Inflammatory macrophage treated with lipopolysaccharide for 1 hour (primary cell): ENCODE data around the gene EIF1.
"Not testable (repeated sequence)": the region's sequence is repeated elsewhere in the genome, so short reads cannot be mapped to it uniquely, and the experiment has no call there.

ENCODE experiments used
- DNase-seq, 2 donors: peaks; one replicate each; pipeline ENCODE4 v3.0.0-alpha.2; 2020 to 2022

Gene EIF1

DNA sequence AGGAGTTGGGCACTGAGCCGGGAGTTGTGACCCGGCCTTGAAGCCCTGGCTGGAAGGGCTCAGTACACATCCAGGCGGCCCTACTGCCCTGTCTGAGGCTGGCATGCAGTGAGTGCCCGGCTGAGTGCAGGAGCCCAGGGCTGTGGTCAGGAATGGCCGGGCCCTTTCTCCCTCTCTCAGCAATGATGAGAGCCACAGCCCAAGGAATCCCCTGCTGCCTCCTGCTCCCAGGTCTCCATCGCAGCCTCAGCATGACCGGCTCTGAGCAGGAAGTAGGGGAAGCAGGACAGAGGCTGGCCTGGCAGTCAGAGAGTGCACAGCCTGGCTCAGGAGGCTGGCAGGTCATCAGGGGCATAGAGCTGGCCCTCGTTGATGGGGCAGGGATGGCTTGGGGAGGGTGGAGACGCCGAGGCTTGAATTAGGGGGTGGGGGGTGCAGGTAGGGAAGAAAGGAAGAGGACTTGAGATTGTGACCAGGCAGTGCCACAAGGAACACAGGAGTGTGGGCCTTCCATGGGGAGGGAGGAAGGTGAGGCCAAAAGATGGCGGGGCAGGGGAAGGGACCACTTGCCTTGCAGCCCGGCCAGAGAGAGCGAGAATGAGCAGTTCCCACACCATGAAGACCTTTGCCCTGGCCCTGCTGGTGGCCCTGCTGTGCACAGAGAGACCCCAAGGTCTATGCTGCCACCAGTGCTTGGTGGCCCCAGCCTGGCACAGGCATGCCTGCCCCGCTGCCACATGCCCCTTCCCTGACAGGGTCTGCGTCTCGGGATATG lies 32.2 kb upstream of the EIF1 start:
- DNase-seq, result no peak

DNA sequence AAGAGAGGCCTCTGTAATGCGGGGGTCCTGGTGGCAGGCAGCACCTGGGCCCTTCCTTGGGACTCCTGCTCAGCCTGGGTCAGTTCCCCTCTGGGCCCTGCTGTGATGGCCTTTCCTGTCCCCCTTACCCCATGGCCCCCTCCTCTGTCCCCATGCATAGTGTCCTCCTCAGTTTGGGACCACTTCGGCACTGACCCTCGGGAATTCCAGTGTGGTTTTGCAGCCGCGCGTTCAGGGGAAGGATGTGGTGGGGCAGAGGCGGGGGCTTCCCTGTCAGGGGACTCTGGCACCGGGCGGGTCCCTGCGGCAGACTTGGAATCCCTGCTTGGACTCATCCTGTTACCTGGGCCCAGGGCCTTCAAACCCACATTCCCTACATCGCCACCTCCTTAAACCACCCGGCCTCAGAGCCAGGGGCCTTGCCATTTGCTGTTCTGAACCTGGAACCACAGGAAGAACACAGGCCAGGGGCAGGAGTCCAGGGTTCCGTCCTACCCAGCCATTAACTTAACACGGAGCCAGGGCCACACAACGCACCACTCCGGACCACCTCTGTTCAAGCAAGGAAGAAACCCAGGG lies 31.4 kb upstream of the EIF1 start:
- DNase-seq, result no peak

DNA sequence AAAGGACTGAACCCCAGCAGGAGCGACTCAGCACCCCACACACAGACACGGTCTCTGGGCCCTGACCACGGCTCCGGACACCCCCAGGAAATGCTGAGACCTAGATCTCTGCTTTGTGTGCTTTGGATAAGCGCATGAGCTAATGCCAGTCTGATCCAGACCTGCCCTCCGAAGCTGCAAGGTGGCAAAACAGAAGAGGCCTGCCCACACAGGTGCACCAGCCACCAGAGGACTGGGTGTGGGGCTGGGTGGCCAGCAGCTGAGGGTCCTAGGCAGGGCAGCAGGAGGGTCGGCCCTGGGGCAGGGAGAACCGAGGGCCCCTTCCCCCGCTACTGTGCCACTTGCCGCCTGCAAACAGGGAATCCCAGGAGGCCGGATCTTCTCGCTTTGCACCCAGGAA lies 30.7 kb upstream of the EIF1 start:
- DNase-seq, result no peak

DNA sequence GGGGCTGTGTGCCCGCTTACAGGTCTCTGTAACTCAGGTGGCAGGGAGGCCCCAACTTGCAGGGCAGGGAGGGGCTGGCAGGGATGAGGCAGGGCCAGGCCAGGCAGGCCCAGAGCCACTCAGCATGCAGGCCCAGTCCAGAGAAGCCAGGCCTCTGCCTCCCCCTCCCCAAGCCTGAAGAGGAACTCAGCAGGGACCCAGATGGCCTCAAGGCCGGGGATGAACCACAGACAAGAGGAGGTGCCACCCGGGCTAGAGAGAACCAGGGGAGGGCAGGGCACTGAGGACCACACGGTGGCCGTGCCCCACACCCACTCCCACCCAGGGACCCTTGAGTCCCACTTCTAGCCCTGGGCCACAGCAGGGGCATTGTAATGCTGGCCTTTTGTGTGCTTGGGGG lies 29.8 kb upstream of the EIF1 start:
- no peak for DNase-seq

DNA sequence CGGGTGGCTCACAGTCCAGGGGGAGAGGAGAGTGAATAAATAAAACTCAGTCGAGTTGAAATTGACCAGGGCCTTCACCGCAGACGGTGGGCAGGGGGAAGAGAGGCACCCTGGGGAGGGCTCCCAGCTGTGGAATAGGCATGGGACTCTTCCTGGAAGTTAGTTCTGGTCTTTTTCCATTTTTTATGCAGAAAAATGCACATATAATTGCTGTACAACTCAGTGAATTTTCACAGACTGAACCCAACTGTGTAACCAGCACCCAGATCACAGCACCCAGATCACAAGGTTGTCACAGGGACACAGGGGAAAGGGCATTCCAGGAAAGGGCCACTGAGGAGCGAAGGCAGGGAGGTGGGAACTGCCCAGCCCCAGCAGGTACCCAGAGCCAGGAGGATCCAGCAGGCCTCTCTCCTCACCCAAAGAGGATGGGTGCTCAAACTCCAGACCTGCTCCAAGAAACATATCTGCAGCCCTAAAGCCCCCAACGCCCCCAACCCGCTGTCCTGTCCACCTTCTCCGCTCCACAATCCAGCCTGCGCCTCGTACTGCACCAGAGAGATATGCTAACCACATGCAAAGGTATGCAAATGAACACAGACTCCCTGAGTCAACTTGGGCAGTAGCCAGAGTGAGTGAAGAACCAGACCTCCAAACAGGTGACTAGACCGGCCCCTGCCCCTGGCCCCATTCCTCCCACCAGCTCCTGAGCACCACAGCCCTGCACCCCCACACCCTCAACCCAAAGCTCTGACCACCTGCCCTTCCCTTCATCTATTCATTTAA lies 29.1 kb upstream of the EIF1 start:
- DNase-seq, result no peak

DNA sequence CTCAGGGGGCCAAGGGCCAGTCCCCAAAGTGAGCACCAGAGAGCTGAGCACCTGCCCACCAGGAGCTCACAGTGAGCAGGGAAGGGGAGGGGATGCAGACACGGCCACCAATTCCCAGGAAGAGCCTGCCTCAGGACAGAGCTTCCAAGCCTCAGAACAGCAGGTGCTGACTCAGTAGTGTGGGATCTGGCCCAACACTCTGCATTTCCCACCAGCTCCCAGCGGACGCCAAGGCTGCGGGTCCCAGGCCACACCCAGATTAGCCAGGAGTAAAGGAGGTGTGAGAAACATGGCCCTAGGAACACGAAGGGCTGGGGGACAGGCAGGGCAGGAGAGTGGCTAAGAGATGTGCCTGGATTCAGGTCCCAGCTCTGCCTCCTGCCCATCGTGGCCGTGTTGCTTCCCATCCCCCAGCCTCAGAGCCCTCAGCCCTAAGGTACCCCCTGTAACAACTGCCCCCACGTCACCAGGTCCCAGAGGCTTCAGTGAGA lies 28.4 kb upstream of the EIF1 start:
- DNase-seq, result no peak

DNA sequence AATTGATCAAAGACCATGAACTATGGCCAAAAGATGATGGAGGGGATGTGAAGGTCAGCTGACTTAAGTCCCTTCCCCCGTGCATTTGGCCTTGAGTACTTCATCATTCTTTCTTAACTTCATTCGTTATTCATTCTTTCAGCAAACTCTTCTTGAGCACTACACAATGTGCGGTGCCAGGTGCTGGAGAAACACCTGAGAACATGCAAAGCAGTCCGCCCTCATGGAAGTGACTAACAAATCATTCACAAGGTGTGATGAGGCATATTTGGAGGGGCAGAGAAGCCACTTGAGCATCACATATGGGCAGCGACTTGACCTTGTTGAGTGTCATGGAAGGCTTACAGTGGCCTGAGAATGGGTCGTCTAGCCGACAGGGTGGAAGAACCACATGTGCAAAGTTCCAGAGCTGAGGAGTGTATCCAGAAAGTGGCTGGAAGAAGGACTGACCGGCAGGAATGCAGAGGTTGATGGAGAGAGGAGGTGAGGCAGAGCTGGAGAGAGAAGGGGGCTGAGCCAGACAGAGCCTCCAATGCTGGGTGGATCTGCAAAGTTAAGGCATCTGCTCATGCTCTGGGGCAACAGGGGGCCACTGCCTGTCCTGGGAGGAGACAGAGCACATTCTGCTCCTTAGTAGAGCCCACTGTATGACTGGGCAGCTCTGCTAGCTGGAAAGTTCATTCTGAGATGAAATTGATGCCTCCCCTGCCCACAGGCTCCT lies 25.1 kb upstream of the EIF1 start:
- no peak for DNase-seq

DNA sequence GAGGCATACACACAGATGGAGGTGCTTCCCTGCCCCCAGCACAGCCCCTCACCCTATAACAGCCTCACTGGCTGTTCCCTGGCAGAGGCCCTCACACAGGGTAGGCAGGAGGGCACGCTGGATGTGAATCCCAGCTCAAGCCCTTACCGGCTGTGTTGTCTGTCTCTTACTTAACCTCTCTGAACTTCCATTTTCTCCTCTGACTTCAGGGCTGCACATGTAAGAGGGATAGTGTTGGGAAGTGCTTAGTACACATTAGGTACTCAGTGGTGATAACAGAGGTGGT lies 24.6 kb upstream of the EIF1 start:
- DNase-seq, result no peak

DNA sequence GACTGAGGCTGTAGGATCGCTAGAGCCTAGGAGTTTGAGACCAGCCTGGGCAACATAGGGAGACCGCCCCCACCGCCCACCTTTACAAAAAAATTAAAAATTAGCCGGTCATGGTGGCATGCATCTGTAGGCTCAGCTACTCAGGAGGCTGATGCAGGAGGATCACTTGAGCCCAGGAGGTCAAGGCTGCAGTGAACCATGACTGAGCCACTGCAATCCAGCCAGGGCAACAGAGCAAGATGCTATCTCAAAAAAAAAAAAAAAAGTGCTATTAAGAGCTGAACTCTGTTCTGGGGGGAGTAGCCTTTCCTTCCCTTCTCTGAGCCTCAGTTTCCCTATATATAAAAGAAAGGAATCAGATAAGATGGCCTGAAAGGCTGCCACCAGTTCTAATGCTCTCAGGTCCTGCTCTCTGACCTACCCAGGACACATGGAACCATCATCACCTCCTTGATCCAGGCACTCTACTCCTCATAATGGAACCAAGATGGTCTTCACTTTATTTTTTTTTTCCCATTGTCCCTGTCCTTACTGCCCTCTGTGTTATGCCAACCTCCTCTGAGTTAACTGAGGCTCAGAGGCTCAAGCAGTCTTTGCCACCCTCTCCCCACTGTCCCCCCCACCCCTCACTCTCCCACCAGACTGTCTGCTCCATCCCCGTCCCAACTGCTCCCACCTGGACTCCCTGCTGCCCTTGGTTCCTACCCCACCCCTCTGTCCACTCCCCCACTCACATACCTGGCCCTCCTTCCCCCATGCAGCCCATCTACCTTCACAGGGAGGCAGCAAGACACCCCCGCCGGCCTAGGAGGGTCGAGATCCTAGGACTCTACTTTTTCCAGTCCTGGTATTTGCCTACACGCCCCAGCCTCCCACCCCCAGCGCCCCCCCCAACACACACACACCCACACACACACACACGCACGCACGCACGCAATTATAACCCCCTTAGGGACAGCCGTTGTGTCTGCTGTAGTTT lies 23.8 kb upstream of the EIF1 start:
- no peak for DNase-seq

DNA sequence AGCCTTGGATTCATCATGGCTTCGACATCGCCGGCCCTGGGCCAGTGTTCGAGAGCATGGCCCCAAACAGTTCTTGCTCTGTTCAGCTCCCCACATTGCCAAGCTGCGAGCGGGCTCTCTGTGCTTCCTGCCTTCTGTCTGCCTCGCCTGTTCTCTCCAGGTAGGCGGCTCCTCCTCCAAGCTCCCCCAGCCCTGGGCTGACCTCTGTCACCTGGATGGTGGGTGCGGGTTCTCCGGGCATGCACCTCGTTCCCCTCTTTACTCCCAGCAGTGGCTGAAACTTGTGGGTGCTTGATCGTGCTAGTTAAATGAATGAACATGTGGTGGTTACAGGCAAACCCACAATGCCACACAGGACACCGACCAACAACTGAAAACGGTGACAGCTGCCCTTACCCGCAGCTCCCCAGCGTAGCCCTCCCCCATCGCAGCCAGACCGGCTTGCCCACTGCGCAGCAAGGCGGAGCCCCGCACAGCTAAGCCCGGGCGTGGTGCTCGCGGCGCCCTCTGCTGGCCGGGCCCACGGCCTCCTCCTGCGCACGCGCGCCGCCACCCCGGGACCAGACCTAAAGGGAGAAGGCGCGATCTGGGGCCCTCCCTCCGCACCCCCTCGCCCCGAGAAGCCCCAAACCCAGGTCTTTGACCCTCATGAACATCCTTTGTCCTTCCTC lies 23.0 kb upstream of the EIF1 start:
- peak; percentile 63 to 90 for DNase-seq

DNA sequence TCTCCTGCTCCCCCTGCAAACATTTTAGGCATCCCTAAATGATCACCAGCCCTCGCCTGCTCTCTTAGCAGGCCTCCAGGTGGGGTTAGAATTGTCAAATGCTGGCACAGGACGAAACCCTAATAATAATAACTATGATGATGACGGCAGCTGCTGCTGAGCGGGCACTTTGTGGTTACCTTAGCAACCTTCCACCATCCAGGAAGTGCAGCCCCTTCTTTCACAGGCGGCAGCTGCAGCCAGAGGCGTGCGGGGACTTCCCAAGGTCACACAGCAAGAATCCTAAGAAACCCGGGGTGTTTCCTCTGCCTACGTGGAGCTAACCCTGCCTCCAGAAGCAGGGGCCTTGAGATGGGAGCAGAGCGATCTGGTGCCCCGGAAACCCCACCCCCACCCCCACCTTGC lies 22.4 kb upstream of the EIF1 start:
- peak; percentile 64 to 89 for DNase-seq

DNA sequence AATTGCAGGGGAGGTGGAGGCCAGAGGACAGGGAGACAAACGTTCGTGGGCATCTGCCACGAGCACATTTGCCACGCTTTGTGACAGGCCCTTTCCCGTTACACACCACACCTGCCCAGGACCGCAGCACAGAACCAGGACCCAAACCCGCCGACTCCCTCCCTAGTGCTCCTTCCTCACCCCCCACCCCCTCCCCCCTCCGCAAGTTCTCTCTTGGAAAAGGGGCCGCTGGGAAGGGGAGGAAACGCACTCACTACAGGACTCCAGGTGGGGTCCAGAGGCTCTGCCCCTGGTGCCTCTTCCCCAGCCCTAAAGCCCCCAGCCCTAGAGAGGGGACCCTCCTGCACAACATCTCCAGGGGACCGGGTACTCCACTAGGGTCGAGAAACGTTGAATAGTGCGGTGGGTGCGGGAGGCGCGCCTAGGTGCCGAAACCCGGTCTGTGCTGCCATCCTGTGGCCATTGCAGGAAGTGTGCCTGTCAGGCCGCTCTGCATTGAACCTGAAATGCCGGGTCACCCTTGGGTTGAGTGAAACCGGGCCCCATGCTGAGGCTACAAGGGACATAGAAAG lies 21.9 kb upstream of the EIF1 start:
- DNase-seq, result peak; percentile 51 to 87

DNA sequence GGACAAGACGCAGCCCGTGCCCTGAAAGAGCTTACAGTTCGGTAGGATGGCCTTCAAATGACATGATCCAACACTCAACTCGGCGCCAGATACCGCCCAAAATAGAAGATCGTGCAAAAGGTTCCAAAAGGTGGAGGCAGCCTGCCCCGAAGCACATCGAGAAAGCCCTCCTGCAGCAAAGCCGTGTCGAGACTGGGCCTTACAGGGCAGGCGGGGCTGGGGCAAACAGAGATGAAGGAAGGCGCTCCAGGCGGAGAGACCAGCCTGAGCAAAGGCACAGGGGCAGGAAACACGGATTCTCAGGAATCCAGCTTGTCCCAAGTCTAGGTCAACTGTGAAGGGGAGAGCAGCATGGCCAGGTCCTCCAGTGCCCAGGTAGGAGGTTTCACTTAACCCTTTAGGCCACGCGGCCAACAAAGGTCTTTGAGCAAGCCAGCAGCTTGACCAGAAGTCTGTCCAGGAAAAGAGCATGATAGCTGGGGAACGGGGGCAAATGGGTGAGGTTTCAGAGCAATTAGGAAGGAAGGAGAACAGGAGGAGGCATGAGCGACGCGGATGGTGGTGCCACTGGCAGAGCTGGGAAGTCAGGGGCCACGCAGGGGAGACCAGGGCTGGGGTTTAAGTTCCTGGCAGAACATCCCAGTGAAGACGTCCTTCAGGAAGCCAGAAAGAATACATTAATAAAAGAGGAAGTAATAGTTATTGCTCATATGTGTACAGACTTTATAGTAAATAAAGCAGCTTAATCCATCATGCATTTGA lies 21.2 kb upstream of the EIF1 start:
- DNase-seq, result no peak

DNA sequence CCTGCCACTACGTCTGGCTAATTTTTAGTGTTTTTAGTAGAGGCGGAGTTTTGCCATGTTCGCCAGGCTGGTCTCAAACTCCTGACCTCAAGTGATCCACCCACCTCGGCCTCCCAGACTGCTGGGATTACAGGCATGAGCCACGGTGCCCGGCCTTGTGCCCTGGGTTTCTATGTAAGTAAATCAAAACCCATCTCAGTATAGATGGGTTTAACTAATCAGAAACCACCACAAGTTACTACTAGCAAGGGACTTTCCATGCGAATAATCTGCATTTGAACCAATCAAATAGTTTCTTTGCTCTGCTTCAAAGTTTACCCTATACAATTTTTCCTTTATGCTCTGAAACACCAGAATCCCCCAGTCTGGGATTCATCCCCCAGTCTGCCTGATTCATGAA lies 16.5 kb upstream of the EIF1 start:
- DNase-seq, result no peak

DNA sequence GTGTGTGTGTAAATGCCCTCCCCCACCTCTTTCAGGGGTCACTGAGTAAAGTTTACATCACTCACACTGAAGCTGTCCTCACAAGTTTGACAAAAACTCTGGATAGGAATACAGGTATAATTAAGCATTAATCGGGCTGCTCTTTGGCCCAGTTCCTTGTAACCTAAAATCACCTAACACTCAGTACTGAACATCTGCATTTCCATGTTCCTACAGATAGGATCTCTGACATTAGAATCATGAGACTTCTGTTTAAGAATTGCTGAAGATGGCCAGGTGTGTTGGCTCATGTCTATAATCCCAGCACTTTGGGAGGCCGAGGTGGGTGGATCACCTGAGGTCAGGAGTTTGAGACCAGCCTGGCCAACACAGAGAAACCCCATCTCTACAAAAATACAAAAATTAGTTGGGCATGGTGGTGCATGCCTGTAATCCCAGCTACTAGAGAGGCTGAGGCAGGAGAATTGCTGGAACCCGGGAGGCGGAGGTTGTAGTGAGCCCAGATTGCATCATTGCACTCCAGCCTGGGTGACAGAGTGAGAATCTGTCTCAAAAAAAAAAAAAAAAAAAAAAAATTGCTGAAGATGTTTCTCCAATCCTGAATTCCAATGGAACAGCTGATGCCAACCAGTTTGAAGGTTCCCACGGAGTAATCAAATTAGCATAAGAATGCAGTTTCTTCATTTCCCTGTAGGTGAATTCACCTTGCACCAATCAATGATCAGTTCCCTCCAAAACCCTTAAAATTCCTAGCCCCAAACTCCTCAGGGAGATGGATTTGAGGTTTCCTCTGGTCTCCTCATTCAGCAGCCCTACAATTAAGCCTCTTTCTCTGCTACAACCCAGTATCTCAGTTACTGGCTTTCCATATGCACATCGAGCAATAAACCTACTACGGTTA lies 13.3 kb upstream of the EIF1 start:
- DNase-seq, result not testable (repeated sequence)

DNA sequence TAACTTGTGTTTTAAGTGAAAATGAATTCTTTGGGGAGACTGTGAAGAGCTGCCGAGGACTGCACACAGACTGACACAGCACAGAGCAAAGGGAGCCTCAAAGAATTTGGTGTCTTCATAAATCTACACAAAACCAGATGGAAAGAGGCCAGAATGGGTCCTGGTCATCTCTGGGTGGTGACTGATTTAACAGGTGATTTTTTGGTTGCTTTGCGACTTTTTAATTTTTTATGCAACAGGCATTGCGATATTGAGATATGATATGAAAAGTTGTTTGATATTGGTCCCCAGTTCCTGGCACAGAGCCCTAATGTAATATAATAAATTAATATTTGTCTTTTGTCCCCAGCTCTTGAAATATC lies 12.6 kb upstream of the EIF1 start:
- DNase-seq, result no peak

DNA sequence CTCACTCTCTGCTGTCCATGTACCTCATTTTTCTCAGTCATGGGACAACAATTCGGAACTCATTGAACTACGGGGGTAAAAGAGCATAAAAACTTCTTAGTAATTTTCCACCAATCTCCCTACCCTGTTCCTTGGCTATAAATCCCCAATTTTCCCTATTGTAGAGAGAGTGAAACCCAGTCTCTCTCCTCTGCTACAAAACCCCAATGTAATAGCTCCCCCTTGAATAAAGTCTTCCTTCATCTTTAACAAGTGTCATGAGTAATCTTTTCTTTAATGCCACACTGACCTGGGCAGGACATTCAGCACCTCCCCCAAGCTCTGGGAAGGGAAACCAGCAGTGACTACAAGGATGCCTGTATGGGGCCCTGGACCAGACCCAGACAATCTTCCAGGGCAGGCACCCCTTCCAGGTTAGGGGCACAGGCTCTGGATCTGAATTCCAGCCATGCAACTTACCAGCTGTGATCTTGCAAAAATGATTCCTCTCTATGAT lies 10.2 kb upstream of the EIF1 start:
- DNase-seq, result peak; percentile 34 to 52

DNA sequence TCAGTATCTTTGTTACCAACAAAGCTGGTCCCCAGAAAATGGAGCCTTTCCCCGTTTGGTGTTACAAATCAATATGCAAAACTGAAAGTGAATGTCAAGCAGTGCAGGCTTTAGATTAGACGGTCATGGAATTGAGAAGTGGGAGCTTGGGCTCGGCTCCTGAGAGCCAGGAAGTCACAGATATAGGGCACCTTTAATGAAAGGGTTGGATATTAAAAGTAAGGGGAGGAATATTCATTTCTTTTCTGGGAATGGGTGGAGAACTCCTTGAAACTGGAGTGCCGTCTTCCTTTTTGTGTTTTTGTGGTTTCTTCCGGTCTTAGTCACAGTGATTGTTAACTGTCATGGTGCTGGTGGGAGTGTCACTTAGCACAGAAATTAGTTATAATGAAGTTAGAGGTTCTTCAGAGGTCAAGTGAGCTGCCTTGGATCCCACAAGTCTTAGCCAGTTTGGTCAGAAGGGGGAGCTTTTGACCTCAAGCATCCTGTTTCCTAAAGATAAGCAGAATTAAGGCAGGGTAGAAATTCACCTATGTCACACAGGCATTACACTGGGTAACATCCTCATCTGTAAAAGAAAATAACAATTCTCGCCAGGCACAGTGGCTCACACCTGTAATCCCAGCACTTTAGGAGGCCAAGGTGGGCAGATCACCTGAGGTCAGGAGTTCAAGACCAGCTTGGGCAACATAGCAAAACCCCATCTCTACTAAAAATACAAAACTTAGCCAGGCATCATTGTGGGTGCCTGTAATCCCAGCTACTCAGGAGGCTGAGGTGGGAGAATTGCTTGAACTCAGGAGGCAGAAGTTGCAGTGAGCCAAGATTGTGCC lies 9.6 kb upstream of the EIF1 start:
- DNase-seq, result peak; percentile 81 to 85
